ENCODE results near the gene MAP3K15. TPM values are rescaled to one million over a fixed set of nuclear protein-coding genes. Genes with fewer than 3 reads are reported as not detected.

Gene MAP3K15
- total RNA-seq, 4 donors from 2014 or later = not detected

- no peak for TF ChIP-seq CTCF (IDR thresholded peaks at IDR 0.05; ENCODE audit: low read depth)
Measured at GRCh38 chrX:19326567-19326966, 188.7 kb downstream of the MAP3K15 start.

Small RNAs within 50 kb of the gene (small RNA-seq; reads per million reads assigned to genes)
- 0.49 reads per million for gene RF00019

Other genes with a start within 250 kb of the MAP3K15 start
- 100 to 1,000 TPM in 1 of 4 donors, 10 to 100 TPM in 3; 55.3 to 163 (median 73.9) TPM for gene PDHA1, start 171.6 kb downstream of the MAP3K15 start, total RNA-seq